ENCODE measurements around the gene CDC14A.

Gene CDC14A

GRCh38 chr1:100455478-100456072 lies 103.3 kb downstream of the CDC14A start:
- DNase-seq = no peak

DNA sequence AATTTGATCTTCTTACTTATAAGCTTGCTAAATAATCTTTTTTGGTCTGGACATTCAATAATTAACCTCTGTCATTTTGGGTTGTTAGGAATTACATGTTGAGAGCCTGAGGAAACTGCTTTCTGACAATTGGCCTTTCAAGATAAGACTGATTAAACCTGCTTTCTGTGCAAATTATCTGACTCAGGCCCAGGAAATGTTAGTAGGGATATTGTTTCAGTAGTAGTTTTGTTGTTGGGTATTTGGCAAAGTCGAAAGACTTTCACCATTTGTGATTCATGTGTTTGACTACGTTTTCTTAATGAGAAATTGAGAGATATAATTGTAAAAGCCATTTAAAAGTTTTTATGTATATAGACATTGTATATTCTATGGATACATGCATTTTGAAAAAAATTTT lies 104.6 kb downstream of the CDC14A start:
- DNase-seq = no peak

DNA sequence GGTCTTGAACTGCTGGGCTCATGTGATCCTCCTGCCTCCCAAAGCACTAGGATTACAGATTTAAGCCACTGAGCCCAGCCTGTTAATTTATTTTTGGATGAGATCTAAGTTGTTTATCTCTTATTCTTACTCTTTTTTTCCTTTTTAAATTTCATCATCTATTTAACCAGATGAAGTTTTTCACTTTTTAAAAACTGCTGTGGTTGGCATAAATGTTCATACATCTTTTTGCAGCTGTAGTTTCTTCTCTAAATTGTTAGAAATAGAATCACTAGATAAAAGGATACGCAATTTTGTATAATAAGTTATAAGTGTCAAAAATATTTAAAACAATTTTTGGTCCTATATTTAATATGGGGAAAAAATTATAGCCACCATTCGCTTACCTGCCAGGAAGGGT lies 105.4 kb downstream of the CDC14A start:
- no peak for DNase-seq

GRCh38 chr1:100458661-100459357 lies 106.5 kb downstream of the CDC14A start:
- no peak for DNase-seq

DNA sequence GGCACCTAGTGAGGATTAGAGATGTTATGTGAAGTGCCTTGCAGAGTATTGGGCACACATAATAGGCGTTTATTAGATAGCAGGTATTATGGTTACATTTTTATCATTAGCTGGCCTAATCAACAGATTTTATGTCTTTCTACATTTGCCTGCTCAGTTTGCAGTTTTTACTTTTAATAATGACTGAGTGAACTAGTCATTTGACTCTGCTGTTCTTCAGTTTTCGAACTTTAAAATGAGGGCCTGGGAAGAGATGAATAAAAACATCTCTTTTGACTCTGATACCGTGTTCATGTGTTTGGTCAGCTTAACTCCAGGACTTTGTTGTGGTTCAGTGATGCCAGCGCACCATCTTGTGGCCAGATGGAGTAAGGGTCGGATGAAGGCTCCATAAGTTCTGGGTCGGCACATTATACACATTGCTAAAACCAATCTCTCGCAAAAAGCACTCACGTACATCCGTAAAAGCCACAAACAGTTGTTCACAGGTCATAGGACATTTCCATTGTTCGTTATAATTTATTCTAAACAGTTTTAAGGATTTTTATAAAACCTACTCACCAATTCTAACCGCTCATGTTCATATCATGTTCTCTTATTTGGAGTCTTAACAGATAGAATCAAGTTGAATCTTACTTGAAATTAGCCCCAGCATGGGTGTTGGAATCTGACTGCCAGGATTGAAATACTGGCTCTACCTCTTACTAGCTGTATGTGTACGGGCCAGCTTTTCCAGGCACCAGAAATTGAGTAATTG lies 107.2 kb downstream of the CDC14A start:
- DNase-seq = peak; percentile 47

GRCh38 chr1:100461222-100461621 lies 108.9 kb downstream of the CDC14A start:
- no peak for DNase-seq

GRCh38 chr1:100462326-100463025 lies 110.2 kb downstream of the CDC14A start:
- DNase-seq = no peak

DNA sequence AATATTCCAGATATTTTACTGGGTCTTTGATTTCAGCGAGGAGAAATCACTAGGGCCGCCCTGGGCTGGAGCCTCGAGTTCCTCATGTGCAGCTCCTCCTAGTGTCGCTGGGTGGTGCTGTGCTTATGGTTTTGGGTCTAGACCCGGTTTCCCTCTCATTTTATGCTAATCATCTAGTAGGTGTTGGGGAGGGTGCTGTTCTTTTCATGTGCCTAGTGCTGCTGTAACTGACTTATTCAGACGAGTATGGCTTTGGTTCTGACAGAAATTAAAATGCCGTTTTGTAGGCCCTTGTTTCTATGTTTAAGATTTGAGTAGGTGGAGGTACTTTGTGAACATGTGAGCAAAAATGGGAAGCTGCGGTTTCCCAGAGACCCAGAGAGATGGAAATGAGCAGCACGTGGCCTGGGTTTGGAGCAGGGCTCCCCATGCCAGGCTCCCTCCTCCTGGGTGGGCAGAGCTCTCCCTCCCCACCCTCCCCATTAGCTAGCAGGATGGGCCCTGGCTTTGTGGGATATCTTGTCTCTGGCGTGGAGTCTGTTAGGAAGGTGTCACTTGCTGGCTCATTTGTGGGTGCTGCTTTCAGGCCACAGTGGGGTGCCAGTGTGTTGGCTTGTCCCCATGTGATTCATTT lies 111.6 kb downstream of the CDC14A start:
- DNase-seq = peak; percentile 37

- no peak for DNase-seq
Measured at GRCh38 chr1:100469578-100469977, 117.3 kb downstream of the CDC14A start.

DNA sequence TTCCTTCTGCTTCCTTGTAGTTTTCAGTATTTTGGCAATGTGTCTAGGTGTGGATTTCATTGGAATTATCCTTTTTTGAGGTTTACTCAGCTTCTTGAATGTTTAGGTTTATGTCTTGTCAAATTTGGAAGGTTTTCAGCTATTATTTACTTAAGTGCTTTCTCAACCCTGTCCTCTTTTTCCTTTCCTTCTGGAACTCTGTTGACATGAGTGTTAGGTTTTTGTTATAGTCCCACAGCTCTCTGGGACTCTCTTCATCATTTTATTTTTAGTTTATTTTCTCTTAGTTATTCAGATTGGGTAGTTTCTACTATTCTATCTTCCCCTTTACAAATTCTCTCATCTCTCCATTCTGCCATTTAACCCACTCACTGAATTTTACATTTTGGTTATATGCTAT lies 122.5 kb downstream of the CDC14A start:
- DNase-seq = no peak

- DNase-seq = no peak
Measured at GRCh38 chr1:100476735-100477290, 124.5 kb downstream of the CDC14A start.

- no peak for DNase-seq
Measured at GRCh38 chr1:100478816-100479215, 126.5 kb downstream of the CDC14A start.

GRCh38 chr1:100479620-100480338 lies 127.5 kb downstream of the CDC14A start:
- no peak for DNase-seq

DNA sequence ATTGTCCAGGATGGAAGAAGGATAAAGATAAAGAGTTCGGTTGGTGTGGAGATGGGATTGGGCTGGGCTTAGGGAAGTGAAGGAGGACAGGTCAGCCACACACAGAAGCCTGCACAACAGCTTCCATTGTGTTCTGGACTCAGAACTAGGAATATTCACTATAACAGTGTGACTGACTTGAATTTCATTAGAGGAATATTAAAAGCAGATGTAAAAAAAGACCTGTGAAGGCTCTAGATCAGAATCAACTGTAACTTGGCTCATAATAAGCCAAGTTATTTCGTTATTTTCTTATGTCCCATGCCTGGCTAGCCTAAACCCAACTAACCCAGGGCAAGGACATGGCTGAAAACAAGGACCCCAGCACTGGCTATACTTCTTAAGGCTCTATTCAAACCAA lies 129.0 kb downstream of the CDC14A start:
- DNase-seq = no peak

DNA sequence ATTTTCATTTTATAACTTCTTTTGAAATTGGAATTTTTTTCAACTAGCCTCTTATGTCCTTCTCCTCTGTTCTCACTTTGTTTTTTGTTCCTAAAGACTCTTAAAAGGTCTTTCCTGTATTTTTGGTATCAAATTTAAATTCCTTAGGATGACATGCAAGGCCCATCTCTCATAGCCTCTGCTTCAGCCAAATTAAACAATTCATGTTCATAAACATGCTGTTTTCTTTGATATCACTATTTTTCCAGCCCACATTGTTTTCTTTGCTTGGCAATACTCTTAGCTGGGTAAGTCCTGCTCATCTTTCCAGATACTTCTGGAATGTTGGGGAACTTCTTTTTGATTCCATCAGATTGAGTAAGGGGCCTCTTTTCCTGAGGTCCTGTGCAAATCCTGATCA lies 129.9 kb downstream of the CDC14A start:
- no peak for DNase-seq

- no peak for DNase-seq
Measured at GRCh38 chr1:100482748-100483147, 130.4 kb downstream of the CDC14A start.

- DNase-seq = no peak
Measured at GRCh38 chr1:100483230-100483629, 130.9 kb downstream of the CDC14A start.

- DNase-seq = no peak
Measured at GRCh38 chr1:100485855-100486258, 133.6 kb downstream of the CDC14A start.

DNA sequence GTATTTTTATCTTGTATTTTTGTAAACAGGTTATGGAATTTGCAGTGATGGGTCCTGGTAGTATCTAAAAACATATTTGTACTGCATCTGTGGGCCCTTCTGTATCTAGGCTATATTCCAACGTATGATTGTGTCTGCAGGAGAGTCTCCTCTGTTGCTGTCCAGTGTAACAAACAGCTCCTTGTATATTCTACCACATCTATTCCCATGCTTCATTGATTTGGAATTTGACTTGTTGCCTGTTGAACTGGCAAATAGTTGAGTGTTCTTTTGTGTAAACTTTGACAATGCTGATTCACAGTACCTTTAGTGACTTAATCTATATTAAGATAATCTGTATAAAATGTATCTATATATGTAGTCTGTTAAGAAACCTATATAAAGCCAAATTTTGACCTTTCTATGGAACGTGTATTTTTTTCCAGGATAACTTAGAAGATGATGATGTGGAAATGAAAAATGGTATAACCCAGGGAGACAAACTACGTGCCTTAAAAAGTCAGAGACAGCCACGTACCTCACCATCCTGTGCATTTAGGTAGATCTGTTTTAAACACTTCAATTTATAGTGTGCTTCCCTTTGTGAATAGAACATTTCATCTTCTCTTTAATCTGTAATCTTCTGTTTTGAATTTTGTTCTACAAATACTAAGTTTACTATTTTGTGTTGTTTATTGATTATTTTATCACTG lies 142.2 kb downstream of the CDC14A start:
- no peak for DNase-seq

GRCh38 chr1:100496896-100497295 lies 144.6 kb downstream of the CDC14A start:
- DNase-seq = no peak

GRCh38 chr1:100497796-100498195 lies 145.5 kb downstream of the CDC14A start:
- no peak for DNase-seq
